Measurements from ENCODE around the gene GCLC. TPM values are rescaled to one million over a fixed set of nuclear protein-coding genes. Genes with fewer than 3 reads are reported as not detected.
A peak's percentile ranks its signal among the peaks of the same experiment; 100 is the strongest.

Gene GCLC
- total and polyA plus RNA-seq, 8 donors = 9.3 to 176 (median 53.9) TPM

DNA sequence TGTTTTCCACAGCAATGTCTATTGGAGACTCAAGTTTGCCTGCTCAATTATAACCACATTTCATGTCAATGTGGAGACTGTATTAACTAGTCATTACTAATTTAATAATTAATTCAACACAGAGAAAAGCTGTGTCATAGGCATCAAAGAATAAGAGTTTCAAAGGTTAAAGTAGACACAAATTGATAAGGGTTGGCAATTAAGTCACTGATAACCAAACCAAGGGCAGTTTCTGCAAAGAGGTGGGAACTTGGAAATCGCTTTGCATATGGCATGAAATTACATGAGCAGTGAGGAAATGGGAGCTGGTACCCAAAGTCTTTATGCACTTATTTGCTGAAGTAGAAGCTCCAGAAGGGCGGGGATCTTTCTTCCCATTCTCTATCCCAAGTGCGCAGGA is 34.2 kb downstream of the GCLC start:
- Histone ChIP-seq H3K27ac (no peak overlapping the region), H3K27me3 (no peaks in the 10 kb centered on the region), H3K9me3 (no peaks in the 10 kb centered on the region), H3K36me3 (peaks cover 21 to 72% (median 64%) of the 10 kb centered on the region in 4 donors), H3K4me3 (no peak overlapping the region), H3K4me1 (peaks cover 5 to 49% (median 27%) of the 10 kb centered on the region in 4 donors)
- no peak for DNase-seq
- intact Hi-C loops (cut with DNase I; ENCODE audit: low total_unique reads) = no loop called here
- TF ChIP-seq, protein P1, sequence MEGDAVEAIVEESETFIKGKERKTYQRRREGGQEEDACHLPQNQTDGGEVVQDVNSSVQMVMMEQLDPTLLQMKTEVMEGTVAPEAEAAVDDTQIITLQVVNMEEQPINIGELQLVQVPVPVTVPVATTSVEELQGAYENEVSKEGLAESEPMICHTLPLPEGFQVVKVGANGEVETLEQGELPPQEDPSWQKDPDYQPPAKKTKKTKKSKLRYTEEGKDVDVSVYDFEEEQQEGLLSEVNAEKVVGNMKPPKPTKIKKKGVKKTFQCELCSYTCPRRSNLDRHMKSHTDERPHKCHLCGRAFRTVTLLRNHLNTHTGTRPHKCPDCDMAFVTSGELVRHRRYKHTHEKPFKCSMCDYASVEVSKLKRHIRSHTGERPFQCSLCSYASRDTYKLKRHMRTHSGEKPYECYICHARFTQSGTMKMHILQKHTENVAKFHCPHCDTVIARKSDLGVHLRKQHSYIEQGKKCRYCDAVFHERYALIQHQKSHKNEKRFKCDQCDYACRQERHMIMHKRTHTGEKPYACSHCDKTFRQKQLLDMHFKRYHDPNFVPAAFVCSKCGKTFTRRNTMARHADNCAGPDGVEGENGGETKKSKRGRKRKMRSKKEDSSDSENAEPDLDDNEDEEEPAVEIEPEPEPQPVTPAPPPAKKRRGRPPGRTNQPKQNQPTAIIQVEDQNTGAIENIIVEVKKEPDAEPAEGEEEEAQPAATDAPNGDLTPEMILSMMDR (IDR thresholded peaks at IDR 0.05) = no peak
- peak in 1 of 3 donors; percentile 18 for TF ChIP-seq POLR2AphosphoS5 (IDR thresholded peaks at IDR 0.05)
- WGBS, 5 donors = 74 to 86% (median 78%) methylated on average over 3 of the region's 3 CpGs

- H3K36me3 ChIP-seq = peaks cover 36 to 90% (median 83%) of the 10 kb centered on the region in 4 donors
- H3K4me3 ChIP-seq = no peak overlapping the region
- intact Hi-C loops (cut with DNase I; ENCODE audit: low total_unique reads) = loop anchor here (10.0 kb wide), 1 partner anchor 298 kb away; no protein-coding TSS in a partner anchor
- peaks cover 0 to 11% (median under 1%) of the 10 kb centered on the region in 4 donors for H3K4me1 ChIP-seq
- H3K27ac ChIP-seq = no peak overlapping the region
- H3K27me3 ChIP-seq = no peaks in the 10 kb centered on the region
- no peaks in the 10 kb centered on the region for H3K9me3 ChIP-seq
- 79 to 91% (median 90%) methylated on average over 5 of the region's 5 CpGs for WGBS, 5 donors
- no peak for TF ChIP-seq EP300 (IDR thresholded peaks at IDR 0.05)
- TF ChIP-seq, protein P1 (IDR thresholded peaks at IDR 0.05) = no peak
- TF ChIP-seq POLR2AphosphoS5 (IDR thresholded peaks at IDR 0.05) = no peak
- no peak for TF ChIP-seq POLR2A (IDR thresholded peaks at IDR 0.05)
- no peak for DNase-seq
Observed at GRCh38 chr6:53506872-53507271, 38.0 kb downstream of the GCLC start.

- Histone ChIP-seq H3K4me3 (no peak overlapping the region), H3K36me3 (peaks cover 37 to 97% (median 96%) of the 10 kb centered on the region in 4 donors), H3K9me3 (no peaks in the 10 kb centered on the region), H3K27me3 (no peaks in the 10 kb centered on the region), H3K4me1 (no peaks in the 10 kb centered on the region), H3K27ac (no peak overlapping the region)
- 87 to 97% (median 95%) methylated on average over 2 to 3 of the region's 3 CpGs for WGBS, 5 donors
- intact Hi-C loops (cut with DNase I; ENCODE audit: low total_unique reads) = loop anchor here (10.0 kb wide), 1 partner anchor 300 kb away; no protein-coding TSS in a partner anchor
- TF ChIP-seq POLR2A (IDR thresholded peaks at IDR 0.05) (no peak), EP300 (IDR thresholded peaks at IDR 0.05) (no peak), POLR2AphosphoS5 (IDR thresholded peaks at IDR 0.05) (no peak)
- TF ChIP-seq, protein P1 (IDR thresholded peaks at IDR 0.05) = no peak
- DNase-seq = no peak
Observed at GRCh38 chr6:53504512-53504911, 40.4 kb downstream of the GCLC start.

GRCh38 chr6:53503060-53503459 is 41.8 kb downstream of the GCLC start:
- no peak for DNase-seq
- Histone ChIP-seq H3K4me3 (no peak overlapping the region), H3K9me3 (no peaks in the 10 kb centered on the region), H3K27me3 (no peaks in the 10 kb centered on the region), H3K27ac (no peak overlapping the region), H3K36me3 (peaks cover 47 to 97% (median 96%) of the 10 kb centered on the region in 4 donors), H3K4me1 (no peaks in the 10 kb centered on the region)
- intact Hi-C loops (cut with DNase I; ENCODE audit: low total_unique reads) = loop anchor here (10.0 kb wide), 1 partner anchor 302 kb away; no protein-coding TSS in a partner anchor
- WGBS, 5 donors = 94 to 97% (median 95%) methylated on average over 5 of the region's 5 CpGs
- TF ChIP-seq, protein P1 (IDR thresholded peaks at IDR 0.05) = no peak
- TF ChIP-seq EP300 (IDR thresholded peaks at IDR 0.05) (no peak), POLR2AphosphoS5 (IDR thresholded peaks at IDR 0.05) (no peak), POLR2A (IDR thresholded peaks at IDR 0.05) (no peak)

All from stomach (tissue), 9 donors.